SJSA1 (cell line): ENCODE data around the gene DHRS13. TPM values are rescaled to one million over a fixed set of nuclear protein-coding genes. Genes with fewer than 3 reads are reported as not detected.
"Not testable (repeated sequence)": the region's sequence is repeated elsewhere in the genome, so short reads cannot be mapped to it uniquely, and the experiment has no call there.

ENCODE experiments used
- DNase-seq, 2 experiments: peaks; one replicate each; pipeline ENCODE4 v3.0.0-alpha.2; 2015 to 2020; ENCODE audit warnings: low spot score in 2 of 2, low read depth in 1 of 2
- H3K27ac ChIP-seq: fragments of 250-450 bp; sonication (Bioruptor Pico); 2 replicates; pipeline ENCODE4 v1.5.1; 2020; ENCODE audit warnings: mild to moderate bottlenecking, moderate library complexity
- H3K27me3 ChIP-seq: fragments of 250-450 bp; sonication (Bioruptor Pico); replicated peaks from 2 replicates; pipeline ENCODE4 v1.5.1; 2020; ENCODE audit warnings: mild to moderate bottlenecking, moderate library complexity
- H3K36me3 ChIP-seq: fragments of 250-450 bp; sonication (Bioruptor Pico); 2 replicates; pipeline ENCODE4 v1.5.1; 2020; ENCODE audit warnings: mild to moderate bottlenecking
- H3K4me1 ChIP-seq: fragments of 250-450 bp; sonication (Bioruptor Pico); replicated peaks from 2 replicates; pipeline ENCODE4 v1.6.1; 2021; ENCODE audit warnings: mild to moderate bottlenecking
- H3K4me3 ChIP-seq: fragments of 250-450 bp; sonication (Bioruptor Pico); 2 replicates; pipeline ENCODE4 v1.5.1; 2020; ENCODE audit warnings: mild to moderate bottlenecking
- H3K9me3 ChIP-seq: fragments of 250-450 bp; sonication (Bioruptor Pico); replicated peaks from 2 replicates; pipeline ENCODE4 v1.5.1; 2020; ENCODE audit warnings: mild to moderate bottlenecking
- total RNA-seq: library from RNA; depleted of rRNA; stranded (reverse); fragments of >200 nt; shearing (Covaris generic); gene quantifications from 2 replicates; pipeline ENCODE4 v1.2.3, GENCODE V29; 2014; rRNA removed

Gene DHRS13
- total RNA-seq, 1 experiment from 2014 or later, result 11.7 TPM

DNA sequence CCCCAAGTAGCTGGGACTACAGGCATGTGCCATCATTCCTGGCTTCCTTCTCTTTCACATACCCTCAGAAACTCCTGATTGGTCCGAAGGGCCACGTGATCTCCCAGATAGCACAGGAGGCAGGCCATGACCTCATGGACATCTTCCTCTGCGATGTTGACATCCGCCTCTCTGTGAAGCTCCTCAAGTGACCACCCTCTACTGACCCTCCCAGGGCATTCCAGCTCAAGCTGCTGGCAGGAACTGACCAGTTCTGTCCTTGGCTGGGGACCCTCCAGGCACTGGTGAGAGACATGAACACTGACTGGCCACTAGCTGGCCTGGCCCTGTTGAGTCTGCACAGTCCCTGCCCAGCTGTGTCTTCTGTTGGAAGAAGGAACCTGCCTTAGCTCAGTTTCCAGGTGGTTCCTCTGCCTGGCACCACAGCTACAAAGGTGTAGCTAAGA is 42.5 kb downstream of the DHRS13 start:
- Histone ChIP-seq H3K27ac (no peak overlapping the region), H3K27me3 (no peaks in the 10 kb centered on the region), H3K4me1 (peaks cover 4% of the 10 kb centered on the region), H3K36me3 (peaks cover 52% of the 10 kb centered on the region), H3K9me3 (no peaks in the 10 kb centered on the region), H3K4me3 (no peak overlapping the region)
- DNase-seq, result no peak

DNA sequence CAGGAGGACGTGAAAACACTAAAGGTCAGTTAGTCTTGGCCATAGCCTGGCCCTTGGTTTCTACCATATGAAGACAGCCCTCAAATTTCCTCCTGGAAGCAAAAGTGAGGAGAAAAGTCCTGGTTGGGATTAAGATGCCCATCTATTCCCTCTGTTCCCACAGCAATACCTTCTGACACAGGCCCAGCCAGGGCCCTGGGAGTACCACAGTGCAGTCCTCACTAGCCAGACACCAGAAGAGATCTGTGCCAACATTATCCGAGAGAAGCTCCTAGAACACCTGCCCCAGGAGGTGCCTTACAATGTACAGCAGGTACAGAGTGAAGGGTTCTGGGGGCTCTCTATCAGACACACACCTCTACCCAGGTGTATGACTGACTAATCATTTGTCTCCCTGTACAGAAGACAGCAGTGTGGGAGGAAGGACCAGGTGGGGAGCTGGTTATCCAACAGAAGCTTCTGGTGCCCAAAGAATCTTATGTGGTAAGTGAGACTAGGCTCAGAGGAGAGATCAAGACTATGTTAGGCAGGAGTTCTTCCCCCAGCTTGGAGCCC is 44.0 kb downstream of the DHRS13 start:
- no peak overlapping the region for H3K4me3 ChIP-seq
- no peak overlapping the region for H3K27ac ChIP-seq
- H3K9me3 ChIP-seq, result no peaks in the 10 kb centered on the region
- no peak for DNase-seq
- H3K36me3 ChIP-seq, result peaks cover 52% of the 10 kb centered on the region
- H3K27me3 ChIP-seq, result no peaks in the 10 kb centered on the region
- H3K4me1 ChIP-seq, result peaks cover 6% of the 10 kb centered on the region

DNA sequence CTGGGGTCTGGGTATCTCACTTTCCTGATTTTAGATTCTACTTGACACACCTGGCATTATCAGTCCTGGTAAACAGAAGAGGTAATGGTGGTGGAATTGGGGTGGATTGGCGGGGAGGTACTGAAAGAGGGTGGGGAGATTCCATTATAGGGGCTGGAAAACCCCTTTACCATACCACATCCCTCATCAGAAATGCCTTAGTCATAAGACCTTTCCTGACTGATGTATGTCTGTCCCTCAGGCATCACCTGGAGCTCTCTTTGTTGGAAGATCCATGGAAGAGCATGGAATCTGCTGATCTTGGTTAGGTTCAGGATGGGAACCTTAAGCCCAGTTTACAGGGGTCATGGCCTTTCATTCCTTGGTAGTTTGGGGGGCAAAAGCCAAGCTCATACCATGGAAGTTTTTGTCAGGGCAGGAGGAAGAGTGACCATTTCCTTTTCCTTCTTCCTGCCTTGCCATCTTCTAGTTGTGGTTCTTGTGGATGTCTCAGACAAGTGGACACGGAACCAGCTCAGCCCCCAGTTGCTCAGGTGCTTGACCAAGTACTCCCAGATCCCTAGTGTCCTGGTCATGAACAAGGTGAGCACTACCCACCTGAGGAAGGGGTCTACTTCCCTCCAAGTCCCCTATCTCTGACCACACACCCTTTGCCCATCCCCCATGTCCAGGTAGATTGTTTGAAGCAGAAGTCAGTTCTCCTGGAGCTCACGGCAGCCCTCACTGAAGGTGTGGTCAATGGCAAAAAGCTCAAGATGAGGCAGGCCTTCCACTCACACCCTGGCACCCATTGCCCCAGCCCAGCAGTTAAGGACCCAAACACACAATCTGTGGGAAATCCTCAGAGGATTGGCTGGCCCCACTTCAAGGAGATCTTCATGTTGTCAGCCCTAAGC is 44.7 kb downstream of the DHRS13 start:
- Histone ChIP-seq H3K36me3 (peaks cover 52% of the 10 kb centered on the region), H3K27me3 (no peaks in the 10 kb centered on the region), H3K9me3 (0 out of 2 replicates have a peak, but pooled peaks cover 2% of the 10 kb centered on the region), H3K4me1 (peaks cover 6% of the 10 kb centered on the region), H3K4me3 (no peak overlapping the region), H3K27ac (no peak overlapping the region)
- DNase-seq, result no peak

- Histone ChIP-seq H3K36me3 (peaks cover 47% of the 10 kb centered on the region), H3K9me3 (0 out of 2 replicates have a peak, but pooled peaks cover 2% of the 10 kb centered on the region), H3K27me3 (no peaks in the 10 kb centered on the region), H3K4me3 (peak overlapping the region; percentile 70; the same call in 1 of the 2 replicates), H3K4me1 (peaks cover 6% of the 10 kb centered on the region), H3K27ac (no peak overlapping the region)
- DNase-seq, result no peak
Observed at GRCh38 chr17:28856028-28856574, 46.8 kb downstream of the DHRS13 start.

DNA sequence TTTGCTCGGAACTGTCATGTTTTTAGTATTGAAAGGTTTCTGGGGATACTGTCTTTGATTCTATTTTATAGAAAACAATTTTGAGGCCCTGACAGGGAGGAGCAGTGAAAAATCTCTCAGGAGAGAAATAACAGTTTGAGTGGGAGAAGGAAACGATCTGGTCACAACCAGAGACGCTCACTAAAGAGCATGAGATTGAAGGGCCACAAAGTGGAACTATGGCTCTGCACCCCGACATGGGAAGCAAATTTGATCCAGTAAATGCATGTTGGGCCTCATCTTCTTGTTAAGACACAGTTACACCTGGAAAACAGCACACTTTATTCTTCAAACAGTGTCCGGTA is 47.6 kb downstream of the DHRS13 start:
- Histone ChIP-seq H3K4me3 (peak overlapping the region; percentile 70), H3K36me3 (peaks cover 42% of the 10 kb centered on the region), H3K4me1 (peaks cover 6% of the 10 kb centered on the region), H3K27me3 (no peaks in the 10 kb centered on the region), H3K27ac (peak overlapping the region; percentile 51), H3K9me3 (0 out of 2 replicates have a peak, but pooled peaks cover 2% of the 10 kb centered on the region)
- no peak for DNase-seq

GRCh38 chr17:28854457-28855335 is 48.2 kb downstream of the DHRS13 start, which contains the start of gene ERAL1:
Gene ERAL1, plus strand, starts transcription at chr17:28855016. Its CDS starts 19 bp downstream, at chr17:28855035.
- Histone ChIP-seq H3K27ac (peak within 1 kb of the TSS; percentile 51), H3K36me3 (peaks cover 37% of the 10 kb centered on the region), H3K4me3 (peak within 1 kb of the TSS; percentile 70), H3K9me3 (0 out of 2 replicates have a peak, but pooled peaks cover 2% of the 10 kb centered on the region), H3K4me1 (peaks cover 6% of the 10 kb centered on the region), H3K27me3 (no peaks in the 10 kb centered on the region)
- DNase-seq, result peak; percentile 81 to 87

GRCh38 chr17:28853295-28853694 is 49.6 kb downstream of the DHRS13 start:
- H3K27ac ChIP-seq, result no peak overlapping the region
- 0 out of 2 replicates have a peak, but pooled peaks cover 2% of the 10 kb centered on the region for H3K9me3 ChIP-seq
- peaks cover 6% of the 10 kb centered on the region for H3K4me1 ChIP-seq
- no peak for DNase-seq
- no peak overlapping the region for H3K4me3 ChIP-seq
- H3K36me3 ChIP-seq, result peaks cover 23% of the 10 kb centered on the region
- H3K27me3 ChIP-seq, result no peaks in the 10 kb centered on the region

DNA sequence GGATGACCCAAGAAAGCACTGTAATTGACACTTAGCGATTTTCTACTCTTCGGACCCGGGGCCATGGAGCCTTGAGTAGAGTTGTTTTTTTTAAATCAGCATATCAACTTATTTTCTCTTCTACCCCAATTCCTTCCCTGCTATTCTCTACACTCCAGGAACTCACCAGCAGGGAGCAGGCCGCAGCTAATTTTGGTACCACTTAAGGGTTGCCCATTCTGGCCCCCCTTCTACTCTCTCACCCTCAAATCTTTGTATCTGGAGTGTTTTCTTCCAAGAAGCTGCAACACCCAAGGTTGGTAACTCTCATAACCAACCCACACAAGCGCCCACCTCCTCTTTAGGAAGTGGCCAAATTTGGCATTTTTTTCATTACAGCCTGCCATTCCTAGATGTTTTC is 53.6 kb downstream of the DHRS13 start:
- Histone ChIP-seq H3K27me3 (no peaks in the 10 kb centered on the region), H3K9me3 (0 out of 2 replicates have a peak, but pooled peaks cover 2% of the 10 kb centered on the region), H3K4me3 (no peak overlapping the region), H3K4me1 (peaks cover 3% of the 10 kb centered on the region), H3K36me3 (no peaks in the 10 kb centered on the region), H3K27ac (no peak overlapping the region)
- no peak for DNase-seq

DNA sequence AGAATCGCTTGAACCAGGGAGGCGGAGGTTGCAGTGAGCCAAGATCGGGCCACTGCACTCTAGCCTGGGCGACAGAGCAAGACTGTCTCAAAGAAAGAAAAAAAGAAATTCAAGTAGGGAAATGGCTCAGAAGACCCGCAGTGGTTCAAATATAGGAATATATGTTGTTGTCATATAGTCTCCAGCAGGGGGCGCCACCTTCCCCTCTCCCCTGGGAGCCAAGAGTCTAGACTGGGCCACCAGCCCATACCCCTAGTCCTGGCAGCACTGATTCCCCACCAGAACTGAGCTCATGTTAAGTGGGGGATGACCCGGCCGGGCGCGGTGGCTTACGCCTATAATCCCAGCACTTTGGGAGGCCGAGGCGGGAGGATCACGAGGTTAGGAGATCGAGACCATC is 54.2 kb downstream of the DHRS13 start:
- H3K27me3 ChIP-seq, H3K4me1 ChIP-seq, H3K4me3 ChIP-seq, H3K9me3 ChIP-seq, DNase-seq, H3K36me3 ChIP-seq, H3K27ac ChIP-seq: not testable (repeated sequence)

Other genes starting within 250 kb of the DHRS13 start
- 59.8 and 125 TPM in 2 replicates for gene SDF2, start 241.2 kb downstream of the DHRS13 start, total RNA-seq
- 25.9 and 39.3 TPM in 2 replicates for gene SUPT6H, start 240.9 kb downstream of the DHRS13 start, total RNA-seq
- 0.53 and 0.69 TPM in 2 replicates for gene PROCA1, start 191.2 kb downstream of the DHRS13 start, total RNA-seq
- 1,039 and 1,435 TPM in 2 replicates for gene RAB34, start 185.2 kb downstream of the DHRS13 start, total RNA-seq
- gene RPL23A, start 183.1 kb downstream of the DHRS13 start, total RNA-seq, result 591 and 789 TPM in 2 replicates
- gene TLCD1, start 176.8 kb downstream of the DHRS13 start, total RNA-seq, result 1.6 TPM in 1 of 2 replicates, not detected in the other
- 1.1 and 2.2 TPM in 2 replicates for gene NEK8, start 174.3 kb downstream of the DHRS13 start, total RNA-seq
- 38.4 and 51.0 TPM in 2 replicates for gene TRAF4, start 159.1 kb downstream of the DHRS13 start, total RNA-seq
- gene FAM222B, start 60.3 kb downstream of the DHRS13 start, total RNA-seq, result 5.0 and 5.2 TPM in 2 replicates
- 32.0 and 55.6 TPM in 2 replicates for gene ERAL1, start 48.1 kb downstream of the DHRS13 start, total RNA-seq
- gene FLOT2, start 5.3 kb downstream of the DHRS13 start, total RNA-seq, result 13.4 and 18.3 TPM in 2 replicates
- 16.7 and 28.5 TPM in 2 replicates for gene PHF12, start 48.4 kb upstream of the DHRS13 start, total RNA-seq
- not detected in 2 replicates for gene SEZ6, start 103.0 kb upstream of the DHRS13 start, total RNA-seq
- gene PIPOX, start 140.1 kb upstream of the DHRS13 start, total RNA-seq, result 1.00 TPM in 1 of 2 replicates, not detected in the other